Glutamatergic neuron (in vitro differentiated cells): ENCODE results near the gene PCGF3. TPM values are rescaled to one million over a fixed set of nuclear protein-coding genes. Genes with fewer than 3 reads are reported as not detected.

Source experiments
- DNase-seq: peaks from one replicate; pipeline ENCODE4 v3.0.0; 2022
- H3K27ac Mint-ChIP-seq: one replicate; pipeline ENCODE4 v1.8.0; 2020; ENCODE audit warnings: mild to moderate bottlenecking, mixed read lengths, inconsistent platforms; ENCODE audit not compliant: unreplicated experiment
- H3K27me3 Mint-ChIP-seq: one replicate; pipeline ENCODE4 v1.8.0; 2020; ENCODE audit warnings: mild to moderate bottlenecking, moderate library complexity, mixed read lengths, inconsistent platforms; ENCODE audit not compliant: unreplicated experiment
- H3K36me3 Mint-ChIP-seq: one replicate; pipeline ENCODE4 v1.8.0; 2020; ENCODE audit warnings: mild to moderate bottlenecking, mixed read lengths, inconsistent platforms; ENCODE audit not compliant: unreplicated experiment
- H3K4me1 Mint-ChIP-seq: one replicate; pipeline ENCODE4 v1.8.0; 2020; ENCODE audit warnings: mild to moderate bottlenecking, low read depth, mixed read lengths, inconsistent platforms; ENCODE audit not compliant: unreplicated experiment
- H3K4me3 Mint-ChIP-seq: one replicate; pipeline ENCODE4 v1.8.0; 2020; ENCODE audit warnings: mild to moderate bottlenecking, mixed read lengths, inconsistent platforms; ENCODE audit not compliant: unreplicated experiment
- H3K9me3 Mint-ChIP-seq: one replicate; pipeline ENCODE4 v1.8.0; 2020; ENCODE audit warnings: mild to moderate bottlenecking, moderate library complexity, mixed read lengths, inconsistent platforms; ENCODE audit not compliant: unreplicated experiment
- total RNA-seq: library from RNA; stranded (reverse); fragmentation: NEBNext Ultra II Directional; extraction: Animal tissue kit (Norgen Biotek cat#: 25700); gene quantifications from one replicate; pipeline ENCODE4 v1.2.1, GENCODE V29; 2021; ENCODE audit not compliant: unreplicated experiment
- TF ChIP-seq, protein P1 (sequence below): fragments of 200-600 bp; sonication (generic); IDR thresholded peaks from one replicate; pipeline ENCODE4 v1.5.0; 2021; ENCODE audit not compliant: partially characterized antibody, unreplicated experiment

The PCGF3 gene
- total RNA-seq, 1 donor from 2014 or later: 122 TPM

GRCh38 chr4:732486-732885 lies 26.9 kb downstream of the PCGF3 start:
- Mint-ChIP-seq H3K36me3 (peaks cover 4% of the 10 kb centered on the region), H3K9me3 (peaks cover 10% of the 10 kb centered on the region), H3K4me1 (peaks cover 10% of the 10 kb centered on the region), H3K27ac (no peak overlapping the region), H3K4me3 (no peak overlapping the region), H3K27me3 (peaks cover 9% of the 10 kb centered on the region)
- no peak for DNase-seq
- TF ChIP-seq, protein P1, sequence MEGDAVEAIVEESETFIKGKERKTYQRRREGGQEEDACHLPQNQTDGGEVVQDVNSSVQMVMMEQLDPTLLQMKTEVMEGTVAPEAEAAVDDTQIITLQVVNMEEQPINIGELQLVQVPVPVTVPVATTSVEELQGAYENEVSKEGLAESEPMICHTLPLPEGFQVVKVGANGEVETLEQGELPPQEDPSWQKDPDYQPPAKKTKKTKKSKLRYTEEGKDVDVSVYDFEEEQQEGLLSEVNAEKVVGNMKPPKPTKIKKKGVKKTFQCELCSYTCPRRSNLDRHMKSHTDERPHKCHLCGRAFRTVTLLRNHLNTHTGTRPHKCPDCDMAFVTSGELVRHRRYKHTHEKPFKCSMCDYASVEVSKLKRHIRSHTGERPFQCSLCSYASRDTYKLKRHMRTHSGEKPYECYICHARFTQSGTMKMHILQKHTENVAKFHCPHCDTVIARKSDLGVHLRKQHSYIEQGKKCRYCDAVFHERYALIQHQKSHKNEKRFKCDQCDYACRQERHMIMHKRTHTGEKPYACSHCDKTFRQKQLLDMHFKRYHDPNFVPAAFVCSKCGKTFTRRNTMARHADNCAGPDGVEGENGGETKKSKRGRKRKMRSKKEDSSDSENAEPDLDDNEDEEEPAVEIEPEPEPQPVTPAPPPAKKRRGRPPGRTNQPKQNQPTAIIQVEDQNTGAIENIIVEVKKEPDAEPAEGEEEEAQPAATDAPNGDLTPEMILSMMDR: no peak

GRCh38 chr4:732911-733630 lies 27.4 kb downstream of the PCGF3 start:
- Mint-ChIP-seq H3K27ac (no peak overlapping the region), H3K4me3 (no peak overlapping the region), H3K27me3 (peaks cover 7% of the 10 kb centered on the region), H3K9me3 (peaks cover 9% of the 10 kb centered on the region), H3K4me1 (peaks cover 4% of the 10 kb centered on the region), H3K36me3 (peaks cover 4% of the 10 kb centered on the region)
- DNase-seq: peak; percentile 12
- TF ChIP-seq, protein P1: no peak

DNA sequence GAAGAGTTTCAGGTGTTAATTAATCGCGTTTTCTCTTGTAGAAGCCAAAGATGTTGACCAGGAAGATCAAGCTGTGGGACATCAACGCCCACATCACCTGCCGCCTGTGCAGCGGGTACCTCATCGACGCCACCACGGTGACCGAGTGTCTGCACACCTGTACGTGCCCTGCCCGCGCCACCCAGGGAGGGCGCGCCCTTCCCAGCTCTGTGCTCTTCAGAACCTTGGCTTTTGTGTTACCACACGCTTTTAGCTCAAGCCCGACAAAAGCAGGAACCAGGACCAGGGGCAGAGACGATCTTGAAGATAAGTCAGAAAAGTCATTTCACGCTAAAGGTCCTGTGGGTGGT lies 28.0 kb downstream of the PCGF3 start:
- Mint-ChIP-seq H3K4me1 (peaks cover 3% of the 10 kb centered on the region), H3K4me3 (no peak overlapping the region), H3K9me3 (peaks cover 9% of the 10 kb centered on the region), H3K36me3 (peaks cover 4% of the 10 kb centered on the region), H3K27me3 (peaks cover 7% of the 10 kb centered on the region), H3K27ac (no peak overlapping the region)
- TF ChIP-seq, protein P1: no peak
- peak; percentile 4 for DNase-seq

DNA sequence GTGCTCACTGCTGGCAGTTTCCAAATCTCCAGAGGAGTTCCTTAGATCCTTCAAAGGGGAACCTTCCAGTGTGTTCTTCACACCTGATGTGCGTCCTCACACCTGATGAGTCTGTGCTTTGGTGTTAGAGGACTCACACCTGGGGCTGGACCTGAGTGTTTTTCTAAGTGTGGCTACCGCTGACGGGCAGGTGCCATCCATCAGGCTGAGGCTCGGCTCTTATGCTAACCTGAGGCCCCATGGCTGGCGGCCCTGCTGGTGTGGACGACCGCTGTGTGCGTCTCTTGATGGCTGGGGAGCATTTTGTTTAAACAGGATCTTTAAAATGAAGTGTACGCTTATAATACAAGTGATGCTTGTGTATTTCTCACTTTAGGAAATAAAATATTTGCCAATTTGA lies 28.4 kb downstream of the PCGF3 start:
- Mint-ChIP-seq H3K9me3 (peaks cover 9% of the 10 kb centered on the region), H3K36me3 (peaks cover 4% of the 10 kb centered on the region), H3K4me3 (no peak overlapping the region), H3K27me3 (peaks cover 7% of the 10 kb centered on the region), H3K27ac (no peak overlapping the region), H3K4me1 (peaks cover 3% of the 10 kb centered on the region)
- DNase-seq: no peak
- TF ChIP-seq, protein P1: no peak

DNA sequence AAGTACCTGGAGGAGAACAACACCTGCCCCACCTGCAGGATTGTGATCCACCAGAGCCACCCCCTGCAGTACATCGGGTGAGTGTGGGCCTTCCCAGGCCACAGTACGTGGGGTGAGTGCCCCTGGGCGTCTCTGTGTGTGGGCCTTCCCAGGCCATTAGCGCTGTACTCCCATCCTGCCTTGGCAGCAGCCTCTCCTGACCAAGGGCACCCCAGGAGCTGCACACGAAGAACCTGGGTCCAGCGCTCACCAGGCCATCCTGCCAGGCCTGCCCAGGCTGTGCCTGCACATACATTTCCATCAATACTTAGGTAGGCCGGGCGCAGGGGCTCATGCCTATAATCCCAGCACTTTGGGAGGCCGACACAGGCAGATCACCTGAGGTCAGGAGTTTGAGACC lies 29.3 kb downstream of the PCGF3 start:
- H3K4me1 Mint-ChIP-seq: no peaks in the 10 kb centered on the region
- H3K36me3 Mint-ChIP-seq: peaks cover 4% of the 10 kb centered on the region
- DNase-seq: no peak
- TF ChIP-seq, protein P1: no peak
- no peak overlapping the region for H3K4me3 Mint-ChIP-seq
- H3K27me3 Mint-ChIP-seq: peaks cover 3% of the 10 kb centered on the region
- peaks cover 9% of the 10 kb centered on the region for H3K9me3 Mint-ChIP-seq
- no peak overlapping the region for H3K27ac Mint-ChIP-seq
